HEK293 (cell line): ENCODE results near the gene MRPS9.

Source experiments
- CTCF ChIA-PET: fragments of 350-600 bp; formaldehyde crosslinking; extraction: SDS; loops from one replicate; lab custom pipeline; 2021; ENCODE audit warnings: antibody characterized with exemption; lab: Yijun Ruan, JAX
- POLR2A ChIA-PET: fragments of 300-600 bp; formaldehyde crosslinking; extraction: SDS; loops from one replicate; lab custom pipeline; 2020; ENCODE audit warnings: antibody characterized with exemption, inconsistent platforms; lab: Yijun Ruan, JAX
- H3K27ac ChIP-seq: fragments of 200-500 bp; sonication (Bioruptor generic); 2 replicates; pipeline ENCODE4 v1.5.1; 2014; ENCODE audit warnings: low read depth, low read length, control low read depth, inconsistent platforms; ENCODE audit errors: extremely low read depth
- H3K36me3 ChIP-seq, 2 experiments: fragments of 200-500 bp in 1 of 2; sonication (Bioruptor generic) in 1 of 2; 1 replicate in 1 of 2; 2 replicates in 1 of 2; pipeline ENCODE4 v1.5.1; 2014 to 2017; ENCODE audit warnings: inconsistent platforms in 2 of 2, low read length in 2 of 2; ENCODE audit not compliant: control insufficient read depth in 2 of 2, insufficient read depth in 1 of 2
- H3K4me1 ChIP-seq: fragments of 200-500 bp; sonication (Bioruptor generic); 2 replicates; pipeline ENCODE4 v1.5.1; 2014; ENCODE audit warnings: mild to moderate bottlenecking, low read length, inconsistent platforms; ENCODE audit not compliant: control insufficient read depth, insufficient read depth
- H3K4me3 ChIP-seq: 2 replicates; pipeline ENCODE4 v1.5.1; 2011; ENCODE audit warnings: low read depth, mild to moderate bottlenecking, control low read depth, low read length, moderate library complexity
- H3K9me3 ChIP-seq: fragments of 200-500 bp; sonication (Bioruptor generic); 2 replicates; pipeline ENCODE4 v1.5.1; 2014; ENCODE audit warnings: low read depth, low read length, inconsistent platforms; ENCODE audit not compliant: control insufficient read depth, insufficient read depth
- BCL11A ChIP-seq: fragments of 450-650 bp; formaldehyde crosslinking; IDR thresholded peaks from 2 replicates; pipeline ENCODE4 v1.5.1; 2016; ENCODE audit warnings: low read depth, missing biosample characterization, missing genetic modification characterization
- SP7 ChIP-seq: fragments of 450-650 bp; formaldehyde crosslinking; IDR thresholded peaks from 2 replicates; pipeline ENCODE4 v1.5.1; 2016; ENCODE audit warnings: missing biosample characterization, missing genetic modification characterization
- ZBTB1 ChIP-seq: fragments of 450-650 bp; formaldehyde crosslinking; IDR thresholded peaks from 2 replicates; pipeline ENCODE4 v1.5.1; 2016; ENCODE audit warnings: missing biosample characterization, missing genetic modification characterization
- ZNF175 ChIP-seq: fragments of 450-650 bp; formaldehyde crosslinking; IDR thresholded peaks from 2 replicates; pipeline ENCODE4 v1.5.1; 2016; ENCODE audit warnings: missing biosample characterization, missing genetic modification characterization
- ZNF202 ChIP-seq: fragments of 450-650 bp; formaldehyde crosslinking; IDR thresholded peaks from 2 replicates; pipeline ENCODE4 v1.5.1; 2016; ENCODE audit warnings: missing biosample characterization, missing genetic modification characterization, borderline replicate concordance
- ZNF324 ChIP-seq: fragments of 450-650 bp; formaldehyde crosslinking; IDR thresholded peaks from 2 replicates; pipeline ENCODE4 v1.5.1; 2016; ENCODE audit warnings: missing biosample characterization, missing genetic modification characterization
- ZNF335 ChIP-seq: fragments of 450-650 bp; formaldehyde crosslinking; conservative IDR thresholded peaks from 2 replicates; pipeline ENCODE4 v1.5.1; 2016; ENCODE audit warnings: missing biosample characterization, missing genetic modification characterization
- ZNF394 ChIP-seq: fragments of 450-650 bp; formaldehyde crosslinking; IDR thresholded peaks from 2 replicates; pipeline ENCODE4 v1.5.1; 2016; ENCODE audit warnings: missing biosample characterization, missing genetic modification characterization, mild to moderate bottlenecking, moderate library complexity, borderline replicate concordance
- ZNF404 ChIP-seq: fragments of 450-650 bp; formaldehyde crosslinking; IDR thresholded peaks from 2 replicates; pipeline ENCODE4 v1.5.1; 2017; ENCODE audit warnings: missing biosample characterization, missing genetic modification characterization
- ZNF596 ChIP-seq: fragments of 450-650 bp; IDR thresholded peaks from 2 replicates; pipeline ENCODE4 v1.5.0; 2018; ENCODE audit warnings: missing biosample characterization, mild to moderate bottlenecking, missing genetic modification characterization, moderate library complexity
- ZNF658 ChIP-seq: fragments of 450-650 bp; formaldehyde crosslinking; IDR thresholded peaks from 2 replicates; pipeline ENCODE4; 2016; ENCODE audit warnings: missing biosample characterization, missing genetic modification characterization
- ZNF707 ChIP-seq: fragments of 450-650 bp; formaldehyde crosslinking; IDR thresholded peaks from 2 replicates; pipeline ENCODE4 v1.5.1; 2016; ENCODE audit warnings: missing biosample characterization, missing genetic modification characterization
- ZNF777 ChIP-seq: fragments of 450-650 bp; formaldehyde crosslinking; IDR thresholded peaks from 2 replicates; pipeline ENCODE4 v1.5.1; 2017; ENCODE audit warnings: missing biosample characterization, missing genetic modification characterization, borderline replicate concordance
- TF ChIP-seq, protein P1 (sequence below): fragments of 450-650 bp; formaldehyde crosslinking; IDR thresholded peaks from 2 replicates; pipeline ENCODE4 v1.5.1; 2016; ENCODE audit warnings: missing biosample characterization, missing genetic modification characterization
- TF ChIP-seq, protein P2 (sequence below): fragments of 450-650 bp; formaldehyde crosslinking; IDR thresholded peaks from 2 replicates; pipeline ENCODE4 v1.5.1; 2016; ENCODE audit warnings: missing biosample characterization, missing genetic modification characterization
- TF ChIP-seq, protein P3 (sequence below): fragments of 450-650 bp; formaldehyde crosslinking; IDR thresholded peaks from 2 replicates; pipeline ENCODE4 v1.5.1; 2016; ENCODE audit warnings: missing biosample characterization, missing genetic modification characterization, low read depth

MRPS9 gene

DNA sequence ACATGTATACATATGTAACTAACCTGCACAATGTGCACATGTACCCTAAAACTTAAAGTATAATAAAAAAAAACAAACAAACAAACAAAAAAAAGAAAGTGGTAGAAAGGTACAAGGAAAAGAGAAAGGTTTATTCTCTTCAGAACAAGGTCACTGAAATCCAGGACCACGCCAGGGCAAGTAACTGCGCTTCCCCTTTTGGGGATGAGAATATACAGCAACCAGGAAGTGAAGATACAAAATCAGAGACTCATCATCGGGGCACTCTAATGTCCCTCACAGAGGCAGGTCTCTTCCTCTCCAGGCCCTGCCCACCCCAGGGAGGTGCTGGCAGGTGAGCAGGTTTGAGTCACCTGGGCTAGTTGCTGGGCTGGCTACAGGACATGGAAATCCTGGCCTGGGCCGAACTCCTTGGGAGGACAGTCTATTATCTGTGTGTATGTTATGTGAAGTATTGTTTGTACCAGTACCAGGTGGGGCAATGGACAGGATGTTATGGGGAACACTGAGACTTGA is 103.3 kb downstream of the MRPS9 start (continued):
- TF ChIP-seq ZNF596 (tag by site-specific recombination) (no peak), ZNF335 (no peak), BCL11A (tag by site-specific recombination) (no peak), ZNF324 (tag by site-specific recombination) (no peak)
- TF ChIP-seq, protein P1, sequence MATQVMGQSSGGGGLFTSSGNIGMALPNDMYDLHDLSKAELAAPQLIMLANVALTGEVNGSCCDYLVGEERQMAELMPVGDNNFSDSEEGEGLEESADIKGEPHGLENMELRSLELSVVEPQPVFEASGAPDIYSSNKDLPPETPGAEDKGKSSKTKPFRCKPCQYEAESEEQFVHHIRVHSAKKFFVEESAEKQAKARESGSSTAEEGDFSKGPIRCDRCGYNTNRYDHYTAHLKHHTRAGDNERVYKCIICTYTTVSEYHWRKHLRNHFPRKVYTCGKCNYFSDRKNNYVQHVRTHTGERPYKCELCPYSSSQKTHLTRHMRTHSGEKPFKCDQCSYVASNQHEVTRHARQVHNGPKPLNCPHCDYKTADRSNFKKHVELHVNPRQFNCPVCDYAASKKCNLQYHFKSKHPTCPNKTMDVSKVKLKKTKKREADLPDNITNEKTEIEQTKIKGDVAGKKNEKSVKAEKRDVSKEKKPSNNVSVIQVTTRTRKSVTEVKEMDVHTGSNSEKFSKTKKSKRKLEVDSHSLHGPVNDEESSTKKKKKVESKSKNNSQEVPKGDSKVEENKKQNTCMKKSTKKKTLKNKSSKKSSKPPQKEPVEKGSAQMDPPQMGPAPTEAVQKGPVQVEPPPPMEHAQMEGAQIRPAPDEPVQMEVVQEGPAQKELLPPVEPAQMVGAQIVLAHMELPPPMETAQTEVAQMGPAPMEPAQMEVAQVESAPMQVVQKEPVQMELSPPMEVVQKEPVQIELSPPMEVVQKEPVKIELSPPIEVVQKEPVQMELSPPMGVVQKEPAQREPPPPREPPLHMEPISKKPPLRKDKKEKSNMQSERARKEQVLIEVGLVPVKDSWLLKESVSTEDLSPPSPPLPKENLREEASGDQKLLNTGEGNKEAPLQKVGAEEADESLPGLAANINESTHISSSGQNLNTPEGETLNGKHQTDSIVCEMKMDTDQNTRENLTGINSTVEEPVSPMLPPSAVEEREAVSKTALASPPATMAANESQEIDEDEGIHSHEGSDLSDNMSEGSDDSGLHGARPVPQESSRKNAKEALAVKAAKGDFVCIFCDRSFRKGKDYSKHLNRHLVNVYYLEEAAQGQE (tag by site-specific recombination), result no peak

DNA sequence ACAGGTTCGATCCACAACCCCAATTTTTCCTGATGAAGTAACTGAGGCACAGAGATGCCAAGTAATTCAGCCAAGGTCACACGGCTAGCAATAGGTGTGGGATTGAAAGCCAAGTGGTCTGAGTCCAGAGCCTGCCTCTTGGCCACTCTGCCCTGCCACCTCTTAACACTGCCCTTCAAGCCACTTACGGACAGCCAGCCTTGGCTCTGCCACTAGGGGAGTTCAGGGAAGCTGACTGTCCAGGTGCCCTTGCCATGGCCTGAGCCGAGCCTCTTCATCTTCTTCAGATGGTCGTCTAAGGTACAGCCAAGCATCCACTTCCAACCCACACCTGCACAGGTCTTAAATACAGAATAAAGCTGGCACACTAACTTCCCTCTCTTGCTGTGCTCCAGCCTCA is 104.4 kb downstream of the MRPS9 start:
- CTCF ChIA-PET, result interaction anchor here (0.6 to 1.2 kb wide), 4 partner anchors 38 to 1147 kb away, joined by 3 to 5 read pairs (median 4); no protein-coding TSS in a partner anchor
- H3K27ac ChIP-seq, result no peak overlapping the region
- H3K9me3 ChIP-seq, result no peaks in the 10 kb centered on the region
- no peak for TF ChIP-seq SP7 (tag by site-specific recombination)
- TF ChIP-seq, protein P2, sequence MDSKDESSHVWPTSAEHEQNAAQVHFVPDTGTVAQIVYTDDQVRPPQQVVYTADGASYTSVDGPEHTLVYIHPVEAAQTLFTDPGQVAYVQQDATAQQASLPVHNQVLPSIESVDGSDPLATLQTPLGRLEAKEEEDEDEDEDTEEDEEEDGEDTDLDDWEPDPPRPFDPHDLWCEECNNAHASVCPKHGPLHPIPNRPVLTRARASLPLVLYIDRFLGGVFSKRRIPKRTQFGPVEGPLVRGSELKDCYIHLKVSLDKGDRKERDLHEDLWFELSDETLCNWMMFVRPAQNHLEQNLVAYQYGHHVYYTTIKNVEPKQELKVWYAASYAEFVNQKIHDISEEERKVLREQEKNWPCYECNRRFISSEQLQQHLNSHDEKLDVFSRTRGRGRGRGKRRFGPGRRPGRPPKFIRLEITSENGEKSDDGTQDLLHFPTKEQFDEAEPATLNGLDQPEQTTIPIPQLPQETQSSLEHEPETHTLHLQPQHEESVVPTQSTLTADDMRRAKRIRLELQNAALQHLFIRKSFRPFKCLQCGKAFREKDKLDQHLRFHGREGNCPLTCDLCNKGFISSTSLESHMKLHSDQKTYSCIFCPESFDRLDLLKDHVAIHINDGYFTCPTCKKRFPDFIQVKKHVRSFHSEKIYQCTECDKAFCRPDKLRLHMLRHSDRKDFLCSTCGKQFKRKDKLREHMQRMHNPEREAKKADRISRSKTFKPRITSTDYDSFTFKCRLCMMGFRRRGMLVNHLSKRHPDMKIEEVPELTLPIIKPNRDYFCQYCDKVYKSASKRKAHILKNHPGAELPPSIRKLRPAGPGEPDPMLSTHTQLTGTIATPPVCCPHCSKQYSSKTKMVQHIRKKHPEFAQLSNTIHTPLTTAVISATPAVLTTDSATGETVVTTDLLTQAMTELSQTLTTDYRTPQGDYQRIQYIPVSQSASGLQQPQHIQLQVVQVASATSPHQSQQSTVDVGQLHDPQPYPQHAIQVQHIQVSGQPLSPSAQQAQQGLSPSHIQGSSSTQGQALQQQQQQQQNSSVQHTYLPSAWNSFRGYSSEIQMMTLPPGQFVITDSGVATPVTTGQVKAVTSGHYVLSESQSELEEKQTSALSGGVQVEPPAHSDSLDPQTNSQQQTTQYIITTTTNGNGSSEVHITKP (tag by site-specific recombination), result no peak
- TF ChIP-seq, all 188 proteins: peak for 0
- H3K4me1 ChIP-seq, result peaks cover 4% of the 10 kb centered on the region
- H3K36me3 ChIP-seq, result no peaks in the 10 kb centered on the region
- POLR2A ChIA-PET, result no interaction called here
- H3K4me3 ChIP-seq, result no peak overlapping the region

DNA sequence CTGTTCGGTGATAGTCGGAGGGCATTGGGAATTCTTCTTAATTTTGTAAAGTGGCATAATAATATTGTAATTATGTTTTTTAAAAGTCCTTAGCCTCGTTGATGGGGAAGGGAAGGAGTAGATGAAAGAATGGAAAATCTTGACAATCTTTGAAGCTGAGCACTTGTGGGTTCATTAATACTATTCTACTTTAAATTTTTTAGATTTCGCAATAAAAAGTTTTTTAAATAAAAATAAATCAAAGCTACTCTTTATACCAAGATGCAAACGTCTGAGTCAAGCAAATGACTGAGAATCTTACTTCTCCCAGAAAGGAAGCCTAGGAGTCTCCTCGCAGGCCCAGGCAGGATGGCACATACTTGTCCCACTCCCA is 105.2 kb downstream of the MRPS9 start:
- CTCF ChIA-PET, result interaction anchor here (0.6 to 1.9 kb wide), 6 partner anchors 27 to 1148 kb away, joined by 3 to 7 read pairs (median 4); no protein-coding TSS in a partner anchor
- POLR2A ChIA-PET, result no interaction called here
- no peak overlapping the region for H3K4me3 ChIP-seq

More for the DNA sequence above, 105.2 kb downstream of the MRPS9 start:
- no peaks in the 10 kb centered on the region for H3K36me3 ChIP-seq
- no peaks in the 10 kb centered on the region for H3K9me3 ChIP-seq
- peaks cover 4% of the 10 kb centered on the region for H3K4me1 ChIP-seq
- TF ChIP-seq ZNF175 (tag by site-specific recombination) (no peak), ZNF777 (tag by site-specific recombination) (no peak), ZNF707 (tag by site-specific recombination) (no peak), ZNF202 (tag by site-specific recombination) (no peak), ZNF658 (tag by site-specific recombination) (no peak), ZNF394 (tag by site-specific recombination) (no peak), ZBTB1 (no peak), ZNF335 (no peak), ZNF404 (tag by site-specific recombination) (no peak)
- TF ChIP-seq, protein P3, sequence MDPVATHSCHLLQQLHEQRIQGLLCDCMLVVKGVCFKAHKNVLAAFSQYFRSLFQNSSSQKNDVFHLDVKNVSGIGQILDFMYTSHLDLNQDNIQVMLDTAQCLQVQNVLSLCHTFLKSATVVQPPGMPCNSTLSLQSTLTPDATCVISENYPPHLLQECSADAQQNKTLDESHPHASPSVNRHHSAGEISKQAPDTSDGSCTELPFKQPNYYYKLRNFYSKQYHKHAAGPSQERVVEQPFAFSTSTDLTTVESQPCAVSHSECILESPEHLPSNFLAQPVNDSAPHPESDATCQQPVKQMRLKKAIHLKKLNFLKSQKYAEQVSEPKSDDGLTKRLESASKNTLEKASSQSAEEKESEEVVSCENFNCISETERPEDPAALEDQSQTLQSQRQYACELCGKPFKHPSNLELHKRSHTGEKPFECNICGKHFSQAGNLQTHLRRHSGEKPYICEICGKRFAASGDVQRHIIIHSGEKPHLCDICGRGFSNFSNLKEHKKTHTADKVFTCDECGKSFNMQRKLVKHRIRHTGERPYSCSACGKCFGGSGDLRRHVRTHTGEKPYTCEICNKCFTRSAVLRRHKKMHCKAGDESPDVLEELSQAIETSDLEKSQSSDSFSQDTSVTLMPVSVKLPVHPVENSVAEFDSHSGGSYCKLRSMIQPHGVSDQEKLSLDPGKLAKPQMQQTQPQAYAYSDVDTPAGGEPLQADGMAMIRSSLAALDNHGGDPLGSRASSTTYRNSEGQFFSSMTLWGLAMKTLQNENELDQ (tag by site-specific recombination), result no peak
- no peak overlapping the region for H3K27ac ChIP-seq
